ENCODE results near the gene ATXN1.
"Not testable (repeated sequence)": the region's sequence is repeated elsewhere in the genome, so short reads cannot be mapped to it uniquely, and the experiment has no call there.

The ATXN1 gene

DNA sequence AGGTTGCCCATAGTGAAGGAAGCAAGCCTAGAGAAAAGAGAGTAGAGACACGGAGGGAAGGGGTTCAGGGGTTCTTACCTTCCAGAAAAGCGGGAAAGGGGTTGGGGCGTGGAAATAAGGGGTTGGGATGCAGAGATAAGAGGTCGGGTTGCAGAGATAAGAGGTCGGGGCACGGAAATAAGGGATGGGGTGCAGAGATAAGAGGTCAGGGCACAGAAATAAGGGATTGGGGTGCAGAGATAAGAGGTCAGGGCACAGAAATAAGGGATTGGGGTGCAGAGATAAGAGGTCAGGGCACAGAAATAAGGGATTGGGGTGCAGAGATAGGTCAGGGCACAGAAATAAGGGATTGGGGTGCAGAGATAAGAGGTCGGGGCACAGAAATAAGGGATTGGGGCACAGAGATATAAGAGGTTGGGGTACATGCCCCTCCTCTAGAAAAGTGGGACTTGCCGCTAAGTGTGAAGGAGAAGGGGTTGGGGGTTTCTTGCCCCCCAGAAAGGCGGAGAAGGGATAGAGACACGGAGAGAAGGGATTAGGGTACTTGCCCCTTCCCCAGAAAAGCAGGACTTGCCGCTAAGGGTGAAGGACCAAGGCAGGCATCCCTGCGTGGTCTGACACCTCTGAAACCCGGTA is 497.7 kb downstream of the ATXN1 start:
- not testable (repeated sequence) for DNase-seq

GRCh38 chr6:16262773-16263172 is 498.5 kb downstream of the ATXN1 start:
- not testable (repeated sequence) for DNase-seq

- DNase-seq = not testable (repeated sequence)
Measured at GRCh38 chr6:16260602-16261001, 500.7 kb downstream of the ATXN1 start.

- DNase-seq = not testable (repeated sequence)
Measured at GRCh38 chr6:16259604-16260003, 501.7 kb downstream of the ATXN1 start.

- DNase-seq = no peak
Measured at GRCh38 chr6:16258709-16259075, 502.6 kb downstream of the ATXN1 start.

GRCh38 chr6:16257999-16258708 is 503.1 kb downstream of the ATXN1 start:
- DNase-seq = no peak

DNA sequence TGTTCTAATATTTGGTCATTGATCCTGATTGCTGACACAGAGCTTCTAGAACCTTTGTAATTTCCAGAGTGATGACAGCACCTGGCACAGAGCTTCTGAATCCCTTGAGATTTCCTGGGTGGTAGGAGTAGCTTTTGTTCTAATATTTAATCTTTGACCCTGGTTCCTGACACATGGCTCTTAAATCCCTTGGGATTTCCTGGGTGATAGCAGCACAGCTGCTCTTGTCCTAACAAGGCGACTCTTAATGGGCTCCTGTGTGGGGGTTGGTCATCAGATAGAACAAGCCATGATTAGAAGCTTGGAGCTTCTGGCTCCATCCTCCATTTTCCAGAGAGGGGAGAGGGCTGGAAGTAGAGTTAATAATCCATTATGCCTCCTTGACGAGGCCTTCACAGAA is 504.5 kb downstream of the ATXN1 start:
- no peak for DNase-seq

DNA sequence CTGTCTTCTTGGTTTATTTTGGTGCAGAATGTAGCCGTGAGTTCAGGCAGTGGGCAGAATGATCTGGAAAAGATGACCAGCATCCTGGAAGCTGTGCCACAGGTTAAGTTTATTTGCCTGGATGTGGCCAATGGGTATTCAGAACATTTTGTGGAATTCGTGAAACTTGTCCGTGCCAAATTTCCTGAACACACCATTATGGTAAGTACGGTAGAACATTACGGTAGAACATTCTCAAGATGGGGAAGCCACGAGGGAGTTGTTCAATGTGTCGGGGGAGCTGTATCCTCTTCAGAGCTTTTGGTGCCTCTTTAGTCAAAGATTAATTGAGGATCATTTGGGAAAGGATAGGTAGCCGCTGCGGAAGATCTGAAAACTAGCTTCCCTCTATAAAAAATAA is 506.7 kb downstream of the ATXN1 start:
- no peak for DNase-seq

DNA sequence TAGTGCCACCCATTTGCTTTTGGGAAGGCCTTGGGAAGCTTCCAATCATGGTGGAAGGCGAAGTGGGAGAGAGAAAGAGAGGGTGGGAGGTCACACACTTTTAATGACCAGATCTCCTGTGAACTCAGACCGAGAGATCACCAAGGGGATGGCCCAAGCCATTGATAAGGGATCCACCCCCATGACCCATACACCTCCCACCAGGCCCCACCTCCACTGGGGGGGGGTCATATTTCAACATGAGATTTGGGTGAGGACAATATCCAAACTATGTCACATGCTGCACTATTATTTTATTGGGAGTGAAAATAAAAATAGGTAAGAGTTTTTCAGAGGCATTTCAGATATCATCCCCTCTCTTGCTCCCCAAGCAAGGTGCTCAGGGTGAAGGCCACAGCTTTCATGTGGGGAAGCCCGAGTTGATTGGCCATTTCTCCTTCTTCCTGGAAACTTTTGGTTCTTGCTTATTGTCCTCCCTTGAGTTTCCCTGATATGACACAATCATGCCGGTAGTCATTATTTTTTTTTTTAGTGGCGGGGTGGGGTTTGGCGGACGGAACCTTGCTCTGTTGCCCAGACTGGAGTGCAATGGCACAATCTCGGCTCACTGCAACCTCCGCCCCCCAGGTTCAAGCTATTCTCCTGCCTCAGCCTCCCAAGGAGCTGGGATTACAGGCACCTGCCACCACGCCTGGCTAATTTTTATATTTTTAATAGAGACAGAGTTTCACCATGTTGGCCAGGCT is 507.7 kb downstream of the ATXN1 start:
- no peak for DNase-seq

DNA sequence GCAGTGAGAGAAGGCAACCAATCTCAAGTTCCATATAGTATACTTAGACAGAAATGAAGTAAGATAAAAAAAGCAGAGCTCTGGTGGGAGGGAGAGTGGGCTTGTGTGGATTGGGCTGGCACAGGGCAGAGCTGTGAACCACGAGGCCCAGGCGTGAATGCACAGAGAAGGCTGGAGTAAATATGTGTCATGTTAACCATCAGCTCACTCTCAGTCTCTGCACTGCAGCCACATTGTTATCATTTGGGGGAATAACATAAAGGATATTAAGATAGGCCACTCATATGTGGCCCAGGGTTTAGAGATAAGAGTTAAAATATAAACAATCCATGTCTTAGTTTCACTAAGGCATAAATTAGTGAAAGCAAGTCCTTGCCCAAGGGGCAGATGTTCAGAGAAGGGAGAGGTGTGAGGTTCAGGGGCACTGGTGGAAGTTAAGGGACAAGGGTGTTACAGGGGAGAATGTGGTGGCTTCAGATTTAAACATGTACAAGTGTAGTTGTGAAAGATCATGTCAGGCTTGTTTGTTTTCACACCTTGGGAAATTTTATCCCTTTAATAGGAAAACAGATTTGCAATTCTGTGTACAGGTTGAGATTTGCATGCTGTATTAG is 508.5 kb downstream of the ATXN1 start:
- DNase-seq = no peak

GRCh38 chr6:16251706-16252105 is 509.6 kb downstream of the ATXN1 start:
- no peak for DNase-seq

GRCh38 chr6:16249971-16250370 is 511.3 kb downstream of the ATXN1 start:
- DNase-seq = no peak

Data from effector CD8-positive, alpha-beta T cell (primary cell).